Amniotic epithelial cell (primary cell): ENCODE results near the gene SRPX.

Source experiments
- DNase-seq: peaks from one replicate; pipeline ENCODE4 v3.0.0-alpha.2; 2010; ENCODE audit warnings: low read depth

SRPX gene

DNA sequence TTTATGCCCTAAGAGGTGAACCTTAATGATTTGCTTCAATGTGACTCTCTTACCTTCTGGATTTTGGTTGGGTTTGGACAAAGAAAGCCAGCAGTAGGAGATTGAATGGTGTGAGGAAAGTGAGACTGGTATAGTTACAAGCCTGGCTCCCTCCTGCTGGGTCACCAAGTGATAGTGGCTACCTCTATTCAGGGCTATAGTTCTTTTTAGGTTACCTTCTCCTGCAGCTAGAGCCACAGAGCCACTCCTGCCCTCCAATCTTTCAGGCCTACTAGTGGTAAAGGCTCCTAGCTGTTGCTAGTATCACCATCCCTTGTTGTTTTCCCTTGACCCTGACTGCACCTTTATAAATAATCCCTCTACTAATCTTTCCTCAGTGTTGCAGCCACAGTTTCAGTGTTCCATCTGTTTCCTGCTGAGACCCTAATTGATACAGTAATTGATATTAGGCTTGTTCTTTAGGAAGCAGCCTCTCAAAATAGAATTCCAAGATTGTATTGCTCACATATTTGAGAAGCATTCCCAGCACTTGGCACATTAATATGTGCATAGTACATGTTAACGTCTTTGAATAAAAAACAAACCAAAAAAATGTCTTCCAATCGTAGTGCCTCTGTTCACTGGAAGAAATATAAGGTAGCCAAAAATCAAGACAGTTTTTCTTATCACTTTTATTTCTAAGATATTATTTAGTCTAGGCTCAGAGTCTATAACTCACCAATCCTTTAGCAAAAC, 82.3 kb downstream of the SRPX start:
- DNase-seq = no peak

DNA sequence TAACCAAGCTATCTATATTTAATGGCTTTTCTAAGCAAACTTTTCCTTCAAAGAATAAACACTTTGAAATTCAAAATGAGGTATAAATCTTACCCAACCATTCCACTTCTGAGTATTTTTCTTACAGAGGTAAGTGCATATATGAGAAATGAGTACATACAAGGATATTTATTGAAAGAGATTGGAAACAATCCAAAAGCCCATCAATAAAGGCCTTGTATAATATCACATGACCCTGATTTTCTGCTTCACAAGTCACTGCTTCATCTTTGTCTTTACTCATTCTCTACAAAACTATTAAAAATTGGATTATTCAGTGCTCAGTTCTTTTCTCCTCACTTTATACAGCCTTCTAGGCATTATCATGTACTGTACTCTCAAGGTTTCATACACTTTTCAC, 91.3 kb downstream of the SRPX start:
- DNase-seq = no peak

DNA sequence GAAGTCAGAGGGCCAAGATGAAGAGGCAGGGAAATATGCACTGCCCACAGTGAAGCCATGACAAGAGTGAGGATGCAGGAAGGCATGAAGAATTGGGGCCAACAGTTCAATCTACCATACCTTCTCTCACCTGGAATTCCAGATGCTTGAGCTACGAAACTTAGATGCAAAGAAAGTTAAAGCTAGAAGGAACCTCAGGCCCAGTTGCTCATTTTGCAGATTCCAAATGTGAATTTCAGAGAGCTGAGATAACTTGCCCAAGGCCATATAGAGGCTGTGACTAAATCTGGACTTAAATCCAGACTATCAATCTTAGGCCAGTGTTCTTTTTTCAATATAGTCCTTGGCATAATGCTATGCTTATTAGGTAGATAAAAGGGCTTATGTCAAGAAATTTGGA, 92.7 kb downstream of the SRPX start:
- DNase-seq = no peak

DNA sequence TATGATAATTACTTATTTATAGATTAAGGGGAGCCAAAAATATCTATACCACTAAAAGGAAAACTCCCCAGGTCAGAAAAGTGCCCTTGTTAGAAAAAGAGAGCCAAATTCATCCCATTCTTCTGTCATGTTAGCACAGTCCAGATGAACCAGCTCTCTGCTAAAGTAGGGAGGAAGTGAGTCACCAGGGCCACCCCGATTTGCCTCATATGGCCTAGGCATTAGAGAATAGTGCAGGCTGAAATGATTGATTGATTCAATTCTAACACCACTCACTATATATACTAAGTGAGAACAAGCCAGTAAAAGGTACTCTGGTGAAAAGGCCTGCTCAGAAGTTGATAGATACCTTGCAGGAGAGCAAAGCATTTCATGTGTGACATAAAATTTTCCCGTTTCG, 94.5 kb downstream of the SRPX start:
- no peak for DNase-seq

DNA sequence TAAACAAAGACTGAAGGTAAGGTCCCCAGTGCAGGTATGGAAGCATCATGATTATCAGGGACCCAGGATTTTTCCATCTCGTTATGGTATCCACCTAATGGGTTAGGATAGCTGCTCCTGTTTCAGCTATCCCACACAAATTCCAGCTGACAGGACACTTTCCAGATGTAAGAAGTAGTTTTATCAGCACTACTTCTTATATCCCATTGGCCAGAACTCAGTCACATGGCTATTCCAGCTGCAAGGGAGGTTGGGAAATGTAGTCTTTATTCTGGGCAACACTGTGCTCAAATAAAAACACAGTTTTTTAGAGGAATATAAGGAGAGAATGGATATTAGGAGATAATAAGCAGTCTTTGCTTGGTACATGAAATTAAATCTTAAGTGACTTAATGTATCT, 96.7 kb downstream of the SRPX start:
- DNase-seq = peak; percentile 18

DNA sequence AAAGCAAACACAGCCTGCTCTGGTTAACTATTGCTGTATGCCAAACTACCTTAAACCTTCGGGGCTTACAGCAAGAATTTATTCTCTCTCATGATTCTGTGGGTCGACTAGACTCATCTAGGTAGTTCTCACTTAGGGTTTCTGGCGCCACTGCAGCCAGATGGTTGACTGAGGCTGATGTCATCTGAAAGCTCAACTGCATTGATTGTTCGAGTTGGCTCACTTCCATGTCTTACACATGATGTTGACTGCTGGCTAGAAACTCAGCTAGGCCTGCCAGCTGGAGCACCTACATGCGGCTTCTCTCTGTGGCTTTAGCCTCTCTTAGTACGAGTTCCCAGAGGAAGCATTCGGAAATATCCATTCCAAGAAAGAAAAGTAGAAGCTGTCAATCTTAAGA, 103.2 kb downstream of the SRPX start:
- DNase-seq = no peak

DNA sequence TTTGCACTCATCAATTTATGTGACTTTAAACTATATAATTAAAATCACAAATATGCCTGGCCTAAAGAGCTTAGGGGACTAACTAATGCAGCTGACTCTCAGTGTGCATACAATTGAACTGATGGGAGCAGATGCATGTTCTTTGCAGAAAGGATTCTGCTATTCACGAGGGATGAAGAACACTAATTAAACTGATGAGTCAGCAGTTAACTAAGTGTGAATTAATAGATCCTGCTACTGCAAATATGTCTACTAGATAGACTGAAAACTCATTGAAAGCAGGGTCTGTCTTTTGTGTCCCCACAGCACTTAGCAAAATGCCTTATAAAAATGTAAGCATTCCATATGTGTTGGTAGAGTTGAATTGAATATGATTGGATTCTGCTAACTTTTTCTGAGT, 104.0 kb downstream of the SRPX start:
- DNase-seq = no peak

DNA sequence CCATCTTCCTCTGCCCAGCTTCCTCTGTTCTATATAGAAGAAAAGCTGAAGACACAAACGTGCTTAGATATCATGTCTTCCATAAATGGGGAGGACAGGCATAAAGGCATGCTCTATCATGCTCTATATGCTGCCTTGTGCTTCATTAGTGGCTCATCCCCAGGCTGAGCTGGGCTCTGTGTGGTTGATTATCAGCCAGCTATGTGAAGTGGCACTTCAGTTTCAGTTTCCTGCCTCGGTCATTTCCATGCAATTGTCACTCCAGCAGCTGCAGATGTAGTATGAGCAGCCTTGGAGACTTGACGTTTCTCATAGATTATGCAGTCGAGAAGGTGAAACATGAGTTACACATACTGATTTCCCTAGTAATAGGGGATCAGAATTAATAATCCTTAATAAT, 108.1 kb downstream of the SRPX start:
- no peak for DNase-seq

DNA sequence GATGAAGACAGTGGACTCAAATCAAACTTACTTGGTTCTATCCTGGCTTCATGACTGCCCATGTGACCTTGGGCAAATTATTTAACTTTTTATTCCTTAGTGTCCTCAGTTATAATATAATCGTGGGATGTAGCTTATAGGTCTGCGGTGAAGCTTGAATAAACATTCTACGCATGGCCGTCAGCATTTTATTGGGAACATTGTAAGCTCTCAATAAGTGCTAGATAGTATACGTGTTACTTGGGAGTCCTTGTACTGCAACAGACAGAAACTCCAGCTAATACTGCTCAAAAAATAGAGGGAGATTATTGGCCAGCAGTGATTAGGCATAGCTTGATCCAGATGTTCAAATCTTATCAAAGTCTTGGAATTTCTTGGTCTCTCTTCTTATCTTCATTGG, 109.5 kb downstream of the SRPX start:
- DNase-seq = no peak

DNA sequence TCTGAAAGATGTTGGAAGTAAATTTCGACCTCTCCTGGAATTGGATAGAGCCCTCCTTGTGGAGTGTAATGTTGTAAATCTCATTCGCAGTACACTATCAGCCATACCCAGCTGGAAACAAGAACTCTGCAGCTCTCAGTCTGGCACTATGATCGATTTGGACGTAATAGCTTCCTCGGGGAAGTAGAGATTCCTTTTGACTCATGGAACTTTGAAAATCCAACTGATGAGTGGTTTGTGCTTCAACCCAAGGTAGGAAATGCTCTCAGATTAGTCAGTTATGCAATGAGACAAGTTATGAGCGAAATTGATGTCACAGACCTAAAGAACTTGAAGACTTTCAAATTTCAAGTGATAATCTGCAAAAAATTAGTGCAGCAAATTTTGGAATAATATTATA, 110.4 kb downstream of the SRPX start:
- DNase-seq = no peak

DNA sequence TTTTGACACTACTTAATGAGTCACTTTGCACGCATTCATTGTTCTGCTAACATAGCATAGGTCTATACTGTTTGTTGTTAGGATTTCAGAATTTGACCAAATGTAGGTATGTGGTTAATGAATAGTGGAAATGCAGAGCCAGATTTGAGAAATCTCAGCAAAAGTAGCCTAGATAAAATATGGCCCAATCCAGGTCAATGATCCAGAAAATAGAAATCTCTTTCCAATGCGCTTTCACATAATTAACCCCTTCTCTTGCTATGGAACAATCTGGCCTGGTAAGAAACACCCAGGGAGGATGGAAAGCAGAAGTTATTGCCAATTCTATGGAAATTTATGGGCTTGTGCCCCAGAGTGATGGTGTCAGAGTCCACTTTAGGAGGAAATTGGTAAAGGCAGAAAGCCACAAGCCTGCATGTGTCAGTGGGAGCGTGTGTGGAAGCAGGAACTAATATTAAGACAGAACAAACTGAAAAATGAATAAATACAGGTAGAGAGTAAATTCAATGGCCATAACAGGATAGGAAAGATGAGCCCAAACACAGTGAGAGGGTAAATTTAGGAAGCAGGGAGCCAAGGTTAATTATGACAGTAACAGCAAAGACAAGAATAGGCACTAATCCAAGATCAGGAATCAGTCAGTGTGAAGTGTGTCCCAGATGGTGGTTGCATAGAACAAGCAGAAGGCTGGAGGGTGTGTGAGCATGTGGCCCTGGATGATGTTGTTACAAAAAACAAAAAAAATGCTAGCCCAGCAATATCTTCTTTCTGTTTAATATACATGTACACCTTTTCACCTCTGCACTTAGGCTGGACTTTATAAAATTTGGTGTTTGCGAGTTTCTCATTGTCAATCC, 111.4 kb downstream of the SRPX start:
- no peak for DNase-seq

DNA sequence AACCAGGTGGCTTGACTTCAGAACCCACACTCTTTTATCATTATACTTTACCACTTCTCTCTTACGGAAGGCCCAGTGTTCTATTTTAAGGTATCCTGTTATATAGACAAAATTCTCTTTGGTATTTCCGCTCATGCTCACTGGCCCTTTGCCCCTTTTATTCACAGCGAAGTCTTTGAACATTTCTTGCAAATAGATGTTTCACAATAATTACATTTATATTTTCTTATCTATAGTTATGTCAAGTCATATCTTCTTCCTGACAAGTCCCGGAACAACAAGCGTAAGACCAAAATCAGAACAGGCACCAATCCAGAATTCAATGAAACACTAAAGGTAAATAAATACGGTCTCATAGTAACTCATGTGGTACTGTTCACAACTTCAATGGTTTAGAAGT, 112.3 kb downstream of the SRPX start:
- no peak for DNase-seq

DNA sequence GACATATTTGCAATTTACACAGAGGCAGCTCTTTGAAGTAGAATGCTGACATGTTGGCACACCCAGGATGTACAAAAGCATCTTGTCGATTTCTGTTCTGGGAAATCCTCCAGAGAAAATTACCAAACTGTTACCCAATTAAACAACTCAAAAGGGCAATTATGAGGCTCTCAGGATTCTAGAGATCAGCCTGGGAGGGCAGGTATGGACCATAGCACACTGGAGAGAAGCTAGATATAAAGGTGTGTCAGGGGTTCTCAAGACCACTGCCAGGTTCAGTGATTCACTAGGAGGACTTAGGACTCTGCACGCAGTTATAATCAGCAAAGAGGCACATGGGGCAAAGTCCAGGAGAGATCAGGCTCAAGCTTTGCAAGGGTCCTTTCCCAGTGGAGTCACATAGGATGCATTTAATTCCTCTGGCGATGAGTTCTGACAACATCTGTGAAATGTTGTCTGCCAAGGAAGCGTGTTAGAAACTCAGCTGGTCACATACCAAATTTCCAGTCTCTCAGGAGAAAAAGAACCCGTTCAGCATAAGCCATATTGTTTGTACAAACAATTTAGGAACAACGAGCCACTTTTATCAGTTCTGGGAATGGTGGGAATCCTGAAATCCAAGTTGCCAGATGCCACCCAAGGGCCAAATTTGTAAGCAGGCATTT, 113.5 kb downstream of the SRPX start:
- DNase-seq = no peak

DNA sequence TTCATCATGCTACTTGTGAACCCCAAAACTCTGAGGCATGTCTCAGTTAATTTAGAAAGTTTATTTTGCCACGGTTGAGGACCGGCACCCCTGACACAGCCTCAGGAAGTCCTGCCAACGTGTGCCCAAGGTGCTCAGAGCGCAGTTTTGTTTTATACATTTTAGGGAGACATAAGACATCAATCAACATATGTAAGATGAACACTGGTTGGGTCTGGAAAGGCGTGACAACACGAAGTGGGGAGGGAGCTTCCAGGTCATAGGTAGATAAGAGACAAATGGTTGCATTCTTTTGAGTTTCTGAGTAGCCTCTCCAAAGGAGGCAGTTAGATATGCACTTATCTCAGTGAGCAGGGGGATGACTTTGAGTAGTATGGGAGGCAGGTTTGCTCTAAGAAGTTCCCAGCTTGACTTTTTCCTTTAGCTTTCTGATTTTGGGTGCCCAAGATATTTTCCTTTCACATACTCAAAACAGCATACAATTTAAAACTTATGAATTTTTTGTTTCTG, 115.4 kb downstream of the SRPX start:
- no peak for DNase-seq

DNA sequence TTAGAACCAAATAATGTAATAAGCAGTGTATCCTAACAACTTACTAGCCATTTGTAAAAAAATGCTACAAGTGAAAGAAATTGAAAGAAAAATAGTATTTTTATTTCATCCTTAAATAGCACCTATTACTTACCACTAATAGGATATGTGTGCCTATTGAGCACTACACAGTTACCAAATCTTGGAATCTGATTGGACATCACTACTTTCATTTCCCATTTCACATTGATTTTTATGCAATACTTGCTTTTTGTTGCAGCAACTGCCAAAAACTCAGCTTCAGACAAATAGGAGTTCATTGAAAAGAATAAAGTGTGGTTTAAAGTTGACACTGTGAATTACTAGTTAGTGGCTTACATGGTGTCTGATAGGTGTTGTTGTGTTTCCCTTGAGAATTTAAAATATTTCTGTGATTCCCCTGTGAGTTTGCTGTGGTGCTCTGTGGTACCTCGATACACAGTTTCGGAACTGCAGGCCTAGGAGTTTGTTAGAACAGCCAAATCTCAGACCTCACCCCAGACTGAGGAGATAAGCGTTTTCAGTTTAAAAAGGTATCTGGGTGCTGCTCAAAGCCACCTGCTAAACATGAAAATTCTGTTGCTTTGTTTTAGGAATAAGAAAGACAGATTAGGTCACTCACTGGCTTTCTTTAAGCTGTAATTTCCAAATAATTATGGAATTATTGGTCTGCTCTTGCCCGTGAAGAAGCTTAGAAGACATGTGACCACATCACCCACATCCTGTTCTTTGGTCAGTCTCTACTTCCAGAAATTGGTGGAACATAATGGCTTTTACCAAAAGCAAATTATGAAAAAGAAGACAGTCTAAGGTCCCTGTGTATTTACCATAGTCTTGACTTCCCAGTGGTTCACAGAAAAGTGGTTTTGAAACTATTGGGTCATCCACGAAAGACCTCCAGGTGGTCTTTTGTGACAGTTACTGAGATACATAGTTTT, 116.5 kb downstream of the SRPX start:
- DNase-seq = no peak

DNA sequence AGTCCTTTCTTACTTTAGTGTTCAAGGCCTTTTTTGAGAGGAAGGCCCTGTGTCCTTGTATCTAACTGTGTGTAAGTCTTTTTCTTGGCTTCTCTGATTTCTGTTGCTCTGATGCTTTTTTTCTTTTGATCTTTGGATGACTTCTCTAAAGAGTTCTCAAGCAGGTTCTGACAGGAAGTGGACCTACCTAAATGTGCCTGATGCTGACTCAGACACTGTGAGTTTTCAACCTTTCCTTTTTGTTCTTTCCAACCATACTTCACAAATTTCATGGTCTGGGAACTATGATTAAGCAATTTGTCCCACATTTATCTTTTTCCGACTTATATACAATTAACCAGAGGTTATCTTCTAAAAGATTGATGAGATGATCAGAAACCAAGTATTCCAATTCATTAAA, 117.8 kb downstream of the SRPX start:
- DNase-seq = no peak

DNA sequence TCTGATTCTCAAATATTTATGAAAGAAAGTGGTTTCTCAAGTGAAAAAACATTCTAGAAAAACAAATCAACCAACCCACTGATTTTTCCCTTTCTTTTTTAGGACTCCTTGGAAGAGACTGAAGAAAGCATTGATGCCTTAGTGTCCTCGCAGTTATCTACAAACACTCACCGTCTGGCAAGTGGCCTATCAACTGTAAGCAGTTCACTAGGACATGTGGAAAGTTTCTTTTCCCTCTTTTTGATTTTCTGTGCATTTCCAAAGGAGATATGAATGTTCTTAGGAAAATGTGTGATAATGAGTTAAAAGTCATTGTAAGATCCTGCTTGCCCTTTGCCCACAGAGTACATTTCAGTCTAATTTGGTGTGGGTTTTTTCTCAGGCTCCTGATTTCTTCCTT, 118.4 kb downstream of the SRPX start:
- no peak for DNase-seq

DNA sequence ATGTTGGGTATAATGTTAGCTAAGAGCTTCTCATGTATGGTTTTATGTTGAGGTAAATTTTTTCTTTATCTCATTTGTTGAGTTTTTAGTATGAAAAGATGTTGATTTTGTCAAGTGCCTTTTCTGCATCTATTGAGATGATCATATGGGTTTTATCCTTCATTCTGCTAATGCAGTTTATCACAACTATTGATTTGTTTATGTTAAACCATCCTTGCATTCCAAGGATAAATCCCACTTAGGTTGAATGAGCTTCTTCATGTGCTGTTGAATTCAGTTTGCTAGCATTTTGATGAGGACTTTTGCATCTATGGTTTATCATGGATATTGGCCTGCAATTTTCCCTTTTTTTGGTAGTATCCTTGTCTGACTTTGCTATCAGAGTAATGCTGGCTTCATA, 121.0 kb downstream of the SRPX start:
- DNase-seq = no peak
